GM12878 (cell line): ENCODE data around the gene PRKAB1. TPM values are rescaled to one million over a fixed set of nuclear protein-coding genes. Genes with fewer than 3 reads are reported as not detected.

Source experiments
- ATAC-seq: fragments of 200-7000 bp; cut with Tn5 transposase; 3 replicates; pipeline ENCODE4 v1.9.1; 2020; ENCODE audit warnings: mild to moderate bottlenecking, moderate library complexity
- BruUV-seq: library from RNA; stranded (reverse); fragments of 400-500 nt; replicated peaks from 2 replicates; lab custom pipeline; 2021; lab: Mats Ljungman, UMichigan
- CTCF ChIA-PET: fragments of 300-600 bp; sonication (Branson Sonifier 250); formaldehyde crosslinking; extraction: SDS; loops from one replicate; lab custom pipeline; 2021; ENCODE audit warnings: inconsistent platforms; lab: Yijun Ruan, JAX
- POLR2A ChIA-PET: fragments of 350-600 bp; formaldehyde crosslinking; extraction: SDS; loops from one replicate; lab custom pipeline; 2021; ENCODE audit warnings: inconsistent platforms; lab: Charles Lee
- RAD21 ChIA-PET: fragments of 300-600 bp; sonication (Branson Sonifier 250); formaldehyde crosslinking; loops from one replicate; lab custom pipeline; 2023; ENCODE audit warnings: antibody characterized with exemption; ENCODE audit not compliant: unreplicated experiment; lab: Charles Lee
- SMC1A ChIA-PET: fragments of 300-600 bp; sonication (Branson Sonifier 250); formaldehyde crosslinking; loops from one replicate; lab custom pipeline; 2023; ENCODE audit not compliant: unreplicated experiment, uncharacterized antibody; lab: Charles Lee
- DNase-seq: peaks from one replicate; pipeline ENCODE4 v3.0.0-alpha.2; 2011; ENCODE audit warnings: low read depth, low spot score
- FAIRE-seq: peaks from 3 replicates; lab custom pipeline; 2011; peaks lifted over from hg19 to GRCh38; lab: Jason Lieb, UNC
- H2AFZ ChIP-seq: 2 replicates; pipeline ENCODE4 v1.6.0; 2011; ENCODE audit warnings: low read depth, low read length, control low read depth; ENCODE audit not compliant: control insufficient read depth
- H3K27ac ChIP-seq: 2 replicates; pipeline ENCODE4 v1.5.1; 2011; ENCODE audit warnings: control low read depth; ENCODE audit not compliant: control insufficient read depth, insufficient read depth
- H3K27me3 ChIP-seq, 2 experiments: replicated peaks in 1 of 2; 2 replicates each; pipeline versions ENCODE4 v1.6.0 to v1.6.1; 2011; ENCODE audit warnings: low read length in 1 of 2; ENCODE audit not compliant: control insufficient read depth in 2 of 2, insufficient read depth in 2 of 2
- H3K36me3 ChIP-seq, 2 experiments: 2 replicates each; pipeline ENCODE4 v1.5.1; 2011; ENCODE audit warnings: low read length in 1 of 2; ENCODE audit not compliant: control insufficient read depth in 2 of 2, insufficient read depth in 2 of 2
- H3K4me1 ChIP-seq: 2 replicates; pipeline ENCODE4 v1.6.1; 2011; ENCODE audit warnings: mild to moderate bottlenecking, low read length, moderate library complexity, mixed read lengths; ENCODE audit not compliant: control insufficient read depth, insufficient read depth
- H3K4me2 ChIP-seq: 2 replicates; pipeline ENCODE4 v1.6.0; 2011; ENCODE audit warnings: control low read depth; ENCODE audit not compliant: control insufficient read depth, insufficient read depth
- H3K4me3 ChIP-seq: fragments of 200-600 bp; sonication (generic); 2 replicates; pipeline ENCODE4 v1.5.1; 2016
- H3K79me2 ChIP-seq: 2 replicates; pipeline ENCODE4 v1.6.0; 2011; ENCODE audit warnings: low read length; ENCODE audit not compliant: control insufficient read depth, insufficient read depth
- H3K9ac ChIP-seq: 2 replicates; pipeline ENCODE4 v1.8.0; 2011; ENCODE audit warnings: low read length, control low read depth, mixed read lengths; ENCODE audit not compliant: control insufficient read depth, insufficient read depth
- H3K9me3 ChIP-seq: replicated peaks from 3 replicates; pipeline ENCODE4 v1.5.1; 2011; ENCODE audit warnings: mild to moderate bottlenecking, low read length; ENCODE audit not compliant: control insufficient read depth, insufficient read depth
- H4K20me1 ChIP-seq: 2 replicates; pipeline ENCODE4 v1.6.0; 2011; ENCODE audit not compliant: control insufficient read depth, insufficient read depth
- BHLHE40 ChIP-seq, 2 experiments: fragments of 450-650 bp in 1 of 2; IDR thresholded peaks; 2 replicates each; pipeline ENCODE4 v1.6.1; 2011 to 2017; ENCODE audit warnings: low read depth in 2 of 2, borderline replicate concordance in 1 of 2, improper control_type of control experiment in 1 of 2, low read length in 1 of 2, mild to moderate bottlenecking in 1 of 2
- CEBPB ChIP-seq, 2 experiments: fragments of 150-350 bp in 1 of 2; IDR thresholded peaks; 2 replicates each; pipeline ENCODE4 v1.6.1; 2012 to 2014; ENCODE audit warnings: low read depth in 2 of 2, low read length in 2 of 2, borderline replicate concordance in 1 of 2, inconsistent platforms in 1 of 2
- EED ChIP-seq: sonication (generic); IDR thresholded peaks from 2 replicates; pipeline ENCODE4 v1.6.1; 2016; ENCODE audit warnings: antibody characterized with exemption, low read depth
- FOS ChIP-seq: IDR thresholded peaks from 3 replicates; pipeline ENCODE4 v1.6.1; 2011; ENCODE audit warnings: borderline replicate concordance; ENCODE audit not compliant: insufficient read length; ENCODE audit errors: extremely low read depth
- PML ChIP-seq: IDR thresholded peaks from 2 replicates; pipeline ENCODE4 v1.6.1; 2012; ENCODE audit warnings: low read length, inconsistent platforms
- RAD21 ChIP-seq: IDR thresholded peaks from 2 replicates; pipeline ENCODE4 v1.6.1; 2011; ENCODE audit warnings: mild to moderate bottlenecking, low read depth, low read length, moderate library complexity; ENCODE audit not compliant: insufficient read depth
- SMC3 ChIP-seq: IDR thresholded peaks from 2 replicates; pipeline ENCODE4 v1.6.1; 2011; ENCODE audit warnings: low read length, improper control_type of control experiment, borderline replicate concordance
- SPI1 ChIP-seq: IDR thresholded peaks from 2 replicates; pipeline ENCODE4 v1.6.1; 2011; ENCODE audit warnings: low read depth, mild to moderate bottlenecking, low read length, moderate library complexity, borderline replicate concordance; ENCODE audit not compliant: insufficient read depth
- STAT3 ChIP-seq: IDR thresholded peaks from 2 replicates; pipeline ENCODE4 v1.6.1; 2011; ENCODE audit warnings: low read depth, low read length, improper control_type of control experiment
- WGBS: methylation state at CpG from one replicate; pipeline ENCODE4 v1.1.6; 2016; ENCODE audit warnings: low lambda C conversion rate; ENCODE audit not compliant: insufficient replicate concordance, insufficient coverage; ENCODE audit errors: missing lambda C conversion rate; 5-methylcytosine and 5-hydroxymethylcytosine counted together
- in situ Hi-C: fragments of 300-500 bp; cut with MboI; formaldehyde crosslinking; loops from 9 replicates; pipeline ENCODE4 v1.14.3; 2018; ENCODE audit warnings: mixed read lengths
- intact Hi-C: fragments of 100-400 bp; cut with micrococcal nuclease; formaldehyde crosslinking; loops from one replicate; pipeline ENCODE4 v1.14.2; 2022; ENCODE audit not compliant: unreplicated experiment
- polyA plus RNA-seq, 11 experiments: library from polyadenylated mRNA; depleted of rRNA in 4 of 11; unstranded in 6 of 11; stranded (reverse) in 5 of 11; fragments of >200 nt; fragmentation: Nextera tagmentation in 4 of 11; fragmentation: Illumina TruSeq in 1 of 11; extraction: Ambion mirVana in 4 of 11; extraction: Trizol in 1 of 11; gene quantifications; 1 replicate in 1 of 11; 2 replicates in 10 of 11; pipeline versions ENCODE4 v1.2.1 to v1.2.3, GENCODE V29; 2011 to 2016; ENCODE audit warnings: inconsistent platforms in 2 of 11, missing spikeins in 2 of 11, low read depth in 1 of 11
- total RNA-seq, 4 experiments: library from RNA; depleted of rRNA in 3 of 4; stranded (reverse); fragments of >200 nt in 3 of 4; fragmentation: Illumina TruSeq in 1 of 4; extraction: Trizol in 1 of 4; gene quantifications; 2 replicates each; pipeline versions ENCODE4 v1.2.1 to v1.2.3, GENCODE V29; 2013 to 2021
- TF ChIP-seq, protein P1 (sequence below): fragments of 450-650 bp; IDR thresholded peaks from 2 replicates; pipeline ENCODE4 v1.6.1; 2016; ENCODE audit warnings: mild to moderate bottlenecking
- TF ChIP-seq, protein P2 (sequence below): IDR thresholded peaks from 2 replicates; pipeline ENCODE4 v1.6.1; 2012; ENCODE audit warnings: low read length, inconsistent platforms
- TF ChIP-seq, protein P3 (sequence below): fragments of 150-350 bp; IDR thresholded peaks from 2 replicates; pipeline ENCODE4 v1.6.1; 2016; ENCODE audit warnings: low read depth, low read length
- TF ChIP-seq, protein P4 (sequence below): IDR thresholded peaks from 2 replicates; pipeline ENCODE4 v1.6.1; 2011; ENCODE audit warnings: mild to moderate bottlenecking, low read depth, low read length, moderate library complexity; ENCODE audit not compliant: insufficient replicate concordance
- TF ChIP-seq, protein P5 (sequence below): IDR thresholded peaks from 2 replicates; pipeline ENCODE4 v1.6.1; 2011; ENCODE audit warnings: borderline replicate concordance, low read depth, mild to moderate bottlenecking, moderate library complexity, mixed read lengths, low read length; ENCODE audit not compliant: insufficient read depth; ENCODE audit errors: extremely low read length

Gene PRKAB1
- total and polyA plus RNA-seq, 10 of the 15 experiments (the other 5 are each of a cell fraction or from before 2014, with no cell fraction given), result 24.6 to 85.0 (median 50.6) TPM

DNA sequence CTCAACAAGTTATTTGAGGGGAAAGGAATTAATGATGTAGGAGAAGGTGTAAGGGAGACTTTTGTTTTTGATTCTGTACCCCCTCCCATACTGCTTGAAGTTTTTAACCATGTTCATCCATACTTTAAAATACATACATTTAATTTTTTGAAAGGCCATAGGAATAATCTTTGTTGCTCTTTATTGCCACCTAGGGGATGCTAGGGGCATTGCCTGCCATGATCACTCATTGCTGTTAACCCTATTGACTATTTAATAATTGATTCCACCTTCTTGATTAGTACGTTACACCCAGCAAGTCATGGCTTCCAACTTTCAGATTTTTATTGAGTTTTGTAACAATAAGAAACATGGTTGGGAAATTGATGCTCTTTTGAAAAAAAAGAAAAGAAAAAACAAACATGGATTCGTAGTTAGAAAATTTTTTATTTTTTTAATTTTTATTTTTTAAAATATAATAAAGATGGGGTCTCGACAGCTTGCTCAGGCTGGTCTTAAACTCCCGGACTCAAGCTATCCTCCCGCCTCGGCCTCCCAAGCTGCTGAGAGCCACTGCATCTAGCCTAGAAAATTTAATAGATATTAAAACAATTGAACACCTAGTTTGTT lies 8.5 kb upstream of the PRKAB1 start:
- DNase-seq (no peak), ATAC-seq (peak; percentile 87), FAIRE-seq (no peak)
- Histone ChIP-seq H3K9me3 (no peaks in the 10 kb centered on the region), H3K79me2 (no peaks in the 10 kb centered on the region), H3K9ac (no peak overlapping the region), H2AFZ (no peak overlapping the region), H3K4me1 (no peaks in the 10 kb centered on the region), H3K27me3 (no peaks in the 10 kb centered on the region), H3K4me2 (no peak overlapping the region), H3K27ac (no peak overlapping the region), H4K20me1 (no peaks in the 10 kb centered on the region), H3K4me3 (no peak overlapping the region), H3K36me3 (no peaks in the 10 kb centered on the region)
- in situ Hi-C loops (loop anchor here (25.0 kb wide), 1 partner anchor 1522 kb away; the partner anchor contains the start of gene PEBP1), intact Hi-C loops (no loop called here)
- ChIA-PET SMC1A (interaction anchor here (1.2 kb wide), 1 partner anchor 11 kb away, joined by 6 read pairs; no protein-coding TSS in a partner anchor), POLR2A (no interaction called here), CTCF (interaction anchor here (0.7 to 2.5 kb wide), 13 partner anchors 8 to 217 kb away, joined by 3 to 23 read pairs (median 4); partner anchors contain the start of gene PRKAB1), RAD21 (interaction anchor here (0.8 to 1.7 kb wide), 3 partner anchors 23 to 214 kb away, joined by 3 read pairs; no protein-coding TSS in a partner anchor)
- BruUV-seq, result no TSS peak
- WGBS, result 16% methylated on average over 6 of the region's 6 CpGs
- no peak for TF ChIP-seq EED
- TF ChIP-seq, protein P1, sequence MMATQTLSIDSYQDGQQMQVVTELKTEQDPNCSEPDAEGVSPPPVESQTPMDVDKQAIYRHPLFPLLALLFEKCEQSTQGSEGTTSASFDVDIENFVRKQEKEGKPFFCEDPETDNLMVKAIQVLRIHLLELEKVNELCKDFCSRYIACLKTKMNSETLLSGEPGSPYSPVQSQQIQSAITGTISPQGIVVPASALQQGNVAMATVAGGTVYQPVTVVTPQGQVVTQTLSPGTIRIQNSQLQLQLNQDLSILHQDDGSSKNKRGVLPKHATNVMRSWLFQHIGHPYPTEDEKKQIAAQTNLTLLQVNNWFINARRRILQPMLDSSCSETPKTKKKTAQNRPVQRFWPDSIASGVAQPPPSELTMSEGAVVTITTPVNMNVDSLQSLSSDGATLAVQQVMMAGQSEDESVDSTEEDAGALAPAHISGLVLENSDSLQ, result no peak
- TF ChIP-seq, protein P2, sequence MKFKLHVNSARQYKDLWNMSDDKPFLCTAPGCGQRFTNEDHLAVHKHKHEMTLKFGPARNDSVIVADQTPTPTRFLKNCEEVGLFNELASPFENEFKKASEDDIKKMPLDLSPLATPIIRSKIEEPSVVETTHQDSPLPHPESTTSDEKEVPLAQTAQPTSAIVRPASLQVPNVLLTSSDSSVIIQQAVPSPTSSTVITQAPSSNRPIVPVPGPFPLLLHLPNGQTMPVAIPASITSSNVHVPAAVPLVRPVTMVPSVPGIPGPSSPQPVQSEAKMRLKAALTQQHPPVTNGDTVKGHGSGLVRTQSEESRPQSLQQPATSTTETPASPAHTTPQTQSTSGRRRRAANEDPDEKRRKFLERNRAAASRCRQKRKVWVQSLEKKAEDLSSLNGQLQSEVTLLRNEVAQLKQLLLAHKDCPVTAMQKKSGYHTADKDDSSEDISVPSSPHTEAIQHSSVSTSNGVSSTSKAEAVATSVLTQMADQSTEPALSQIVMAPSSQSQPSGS, result no peak
- TF ChIP-seq, protein P3, sequence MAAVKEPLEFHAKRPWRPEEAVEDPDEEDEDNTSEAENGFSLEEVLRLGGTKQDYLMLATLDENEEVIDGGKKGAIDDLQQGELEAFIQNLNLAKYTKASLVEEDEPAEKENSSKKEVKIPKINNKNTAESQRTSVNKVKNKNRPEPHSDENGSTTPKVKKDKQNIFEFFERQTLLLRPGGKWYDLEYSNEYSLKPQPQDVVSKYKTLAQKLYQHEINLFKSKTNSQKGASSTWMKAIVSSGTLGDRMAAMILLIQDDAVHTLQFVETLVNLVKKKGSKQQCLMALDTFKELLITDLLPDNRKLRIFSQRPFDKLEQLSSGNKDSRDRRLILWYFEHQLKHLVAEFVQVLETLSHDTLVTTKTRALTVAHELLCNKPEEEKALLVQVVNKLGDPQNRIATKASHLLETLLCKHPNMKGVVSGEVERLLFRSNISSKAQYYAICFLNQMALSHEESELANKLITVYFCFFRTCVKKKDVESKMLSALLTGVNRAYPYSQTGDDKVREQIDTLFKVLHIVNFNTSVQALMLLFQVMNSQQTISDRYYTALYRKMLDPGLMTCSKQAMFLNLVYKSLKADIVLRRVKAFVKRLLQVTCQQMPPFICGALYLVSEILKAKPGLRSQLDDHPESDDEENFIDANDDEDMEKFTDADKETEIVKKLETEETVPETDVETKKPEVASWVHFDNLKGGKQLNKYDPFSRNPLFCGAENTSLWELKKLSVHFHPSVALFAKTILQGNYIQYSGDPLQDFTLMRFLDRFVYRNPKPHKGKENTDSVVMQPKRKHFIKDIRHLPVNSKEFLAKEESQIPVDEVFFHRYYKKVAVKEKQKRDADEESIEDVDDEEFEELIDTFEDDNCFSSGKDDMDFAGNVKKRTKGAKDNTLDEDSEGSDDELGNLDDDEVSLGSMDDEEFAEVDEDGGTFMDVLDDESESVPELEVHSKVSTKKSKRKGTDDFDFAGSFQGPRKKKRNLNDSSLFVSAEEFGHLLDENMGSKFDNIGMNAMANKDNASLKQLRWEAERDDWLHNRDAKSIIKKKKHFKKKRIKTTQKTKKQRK, result no peak
- peak; percentile 43; the same call in 1 of the 2 replicates for TF ChIP-seq SMC3
- no peak for TF ChIP-seq FOS
- TF ChIP-seq, protein P4, sequence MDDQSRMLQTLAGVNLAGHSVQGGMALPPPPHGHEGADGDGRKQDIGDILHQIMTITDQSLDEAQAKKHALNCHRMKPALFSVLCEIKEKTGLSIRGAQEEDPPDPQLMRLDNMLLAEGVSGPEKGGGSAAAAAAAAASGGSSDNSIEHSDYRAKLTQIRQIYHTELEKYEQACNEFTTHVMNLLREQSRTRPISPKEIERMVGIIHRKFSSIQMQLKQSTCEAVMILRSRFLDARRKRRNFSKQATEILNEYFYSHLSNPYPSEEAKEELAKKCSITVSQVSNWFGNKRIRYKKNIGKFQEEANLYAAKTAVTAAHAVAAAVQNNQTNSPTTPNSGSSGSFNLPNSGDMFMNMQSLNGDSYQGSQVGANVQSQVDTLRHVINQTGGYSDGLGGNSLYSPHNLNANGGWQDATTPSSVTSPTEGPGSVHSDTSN, result no peak
- TF ChIP-seq, protein P5, sequence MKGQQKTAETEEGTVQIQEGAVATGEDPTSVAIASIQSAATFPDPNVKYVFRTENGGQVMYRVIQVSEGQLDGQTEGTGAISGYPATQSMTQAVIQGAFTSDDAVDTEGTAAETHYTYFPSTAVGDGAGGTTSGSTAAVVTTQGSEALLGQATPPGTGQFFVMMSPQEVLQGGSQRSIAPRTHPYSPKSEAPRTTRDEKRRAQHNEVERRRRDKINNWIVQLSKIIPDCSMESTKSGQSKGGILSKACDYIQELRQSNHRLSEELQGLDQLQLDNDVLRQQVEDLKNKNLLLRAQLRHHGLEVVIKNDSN, result no peak
- TF ChIP-seq SPI1, result no peak
- TF ChIP-seq BHLHE40 (IDR thresholded peaks at IDR 0.05; ENCODE audit: borderline replicate concordance in 1 of 2, low read depth in 2 of 2, low read length in 1 of 2), result no peak
- peak; percentile 42 for TF ChIP-seq RAD21
- TF ChIP-seq PML, result no peak
- no peak for TF ChIP-seq CEBPB (IDR thresholded peaks at IDR 0.05; ENCODE audit: borderline replicate concordance in 1 of 2, low read depth in 2 of 2, low read length in 2 of 2)
- TF ChIP-seq STAT3, result no peak
